SHP77 treated with DMSO at 0.1 percent for 48 hours (cell line): ENCODE results near the gene GRB7.
"Not testable (repeated sequence)": the region's sequence is repeated elsewhere in the genome, so short reads cannot be mapped to it uniquely, and the experiment has no call there.

ENCODE experiments used
- DNase-seq: peaks from one replicate; lab custom pipeline; 2025; lab: John Stamatoyannopoulos, UW

GRB7 gene

DNA sequence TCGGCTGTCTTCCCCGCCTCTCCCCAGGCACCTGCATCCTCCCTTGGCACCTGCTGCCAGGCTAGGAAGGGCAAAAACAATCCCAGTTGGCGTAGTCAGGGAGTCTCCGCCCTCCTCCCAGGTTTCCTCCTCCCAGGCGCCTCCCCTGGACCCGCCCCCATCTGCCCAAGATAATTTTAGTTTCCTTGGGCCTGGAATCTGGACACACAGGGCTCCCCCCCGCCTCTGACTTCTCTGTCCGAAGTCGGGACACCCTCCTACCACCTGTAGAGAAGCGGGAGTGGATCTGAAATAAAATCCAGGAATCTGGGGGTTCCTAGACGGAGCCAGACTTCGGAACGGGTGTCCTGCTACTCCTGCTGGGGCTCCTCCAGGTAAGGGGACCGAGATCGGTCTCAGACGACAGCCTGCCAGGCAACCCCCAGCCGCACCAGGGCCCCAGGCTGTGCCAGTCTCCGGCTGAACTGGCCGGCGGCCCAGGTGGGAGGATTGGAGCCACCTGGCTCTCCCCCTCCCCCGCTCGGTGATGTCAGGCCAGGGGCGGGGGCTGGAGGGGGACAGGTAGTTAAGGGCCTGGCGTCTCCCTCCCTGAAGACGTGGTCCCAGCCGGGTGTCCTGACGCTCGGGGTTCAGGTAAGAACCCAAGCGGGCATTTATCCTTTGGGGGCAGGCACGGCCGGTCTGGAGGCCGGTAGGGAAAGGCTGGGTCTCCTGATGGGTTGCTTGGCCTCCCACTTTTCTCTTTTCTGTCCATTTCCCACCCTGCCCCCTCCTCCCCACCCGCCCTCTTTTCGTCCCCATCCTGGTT, at the start of gene GRB7:
Gene GRB7, plus strand, starts transcription at position 179 of the 808 bp plus-strand sequence. CDS start 4,364 bp downstream, outside the sequence.
- DNase-seq: no peak

DNA sequence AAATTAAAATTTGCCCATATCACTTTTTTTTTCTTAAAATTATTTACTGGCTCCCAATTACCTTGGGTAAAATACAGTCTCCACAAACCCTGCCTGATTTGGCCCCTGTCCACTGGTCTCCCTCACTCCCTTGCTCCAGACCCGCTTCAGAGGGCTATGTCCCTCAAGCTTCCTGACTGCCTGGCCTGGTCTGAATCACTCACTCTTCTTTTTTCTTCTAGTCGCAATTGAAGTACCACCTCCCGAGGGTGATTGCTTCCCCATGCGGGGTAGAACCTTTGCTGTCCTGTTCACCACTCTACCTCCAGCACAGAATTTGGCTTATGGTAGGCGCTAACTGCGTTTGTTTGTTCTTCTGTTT, 49.3 kb upstream of the GRB7 start:
- DNase-seq: no peak

DNA sequence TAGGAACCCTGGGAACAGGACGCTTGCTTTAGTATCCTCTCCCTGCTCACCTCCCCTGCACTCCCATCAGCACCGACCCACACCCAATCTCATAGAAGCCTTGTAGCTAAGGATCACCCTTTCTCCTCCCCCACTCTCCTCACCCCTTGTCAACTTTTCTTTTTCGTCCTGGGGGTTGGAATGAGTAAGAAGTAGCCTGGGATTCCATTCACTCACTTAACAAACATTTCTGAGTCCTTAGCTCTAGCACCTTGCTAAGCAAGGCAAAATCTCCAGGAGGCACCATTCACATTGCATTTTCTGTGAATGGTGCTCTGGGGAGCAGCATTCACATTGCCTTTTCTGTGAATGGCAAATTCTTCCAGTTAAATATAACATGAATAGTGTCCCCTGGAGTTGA, 48.8 kb upstream of the GRB7 start:
- DNase-seq: no peak

DNA sequence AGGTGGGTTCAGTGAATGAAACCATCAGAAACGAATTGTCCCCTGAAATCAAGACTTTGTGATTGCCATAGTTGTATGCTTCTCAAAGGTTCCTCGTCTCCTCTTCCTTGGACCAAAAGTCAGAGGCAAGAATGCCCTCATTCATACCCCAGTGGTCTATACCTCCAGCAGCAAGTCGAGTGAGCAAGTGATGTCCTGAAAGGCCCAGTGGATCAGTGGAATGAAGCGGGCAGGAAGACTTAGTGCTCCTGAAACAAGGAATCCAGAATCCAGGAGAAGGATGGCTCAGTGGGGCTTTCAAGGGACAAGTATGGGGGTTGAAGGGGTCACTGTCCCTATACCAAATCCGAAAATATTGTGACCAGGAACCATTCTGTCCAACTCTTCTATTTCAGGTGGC, 43.1 kb upstream of the GRB7 start:
- DNase-seq: no peak

DNA sequence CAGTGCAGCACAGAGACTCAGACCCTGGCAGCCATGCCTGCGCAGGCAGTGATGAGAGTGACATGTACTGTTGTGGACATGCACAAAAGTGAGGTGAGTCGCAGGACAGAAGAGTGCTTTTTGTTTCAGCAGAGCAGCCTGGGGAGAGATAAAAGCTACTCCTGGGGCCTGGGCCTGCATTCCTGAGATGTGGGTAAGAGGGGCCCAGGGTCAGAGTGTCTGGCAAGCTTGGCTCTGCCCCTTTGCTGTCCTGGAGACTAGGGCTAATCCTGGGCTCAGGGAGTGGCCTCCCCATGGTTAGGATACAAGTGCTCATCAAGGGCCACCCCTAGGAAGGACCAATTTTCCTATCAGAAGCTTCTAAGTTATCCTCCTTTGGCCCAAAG, 42.7 kb upstream of the GRB7 start:
- DNase-seq: no peak

DNA sequence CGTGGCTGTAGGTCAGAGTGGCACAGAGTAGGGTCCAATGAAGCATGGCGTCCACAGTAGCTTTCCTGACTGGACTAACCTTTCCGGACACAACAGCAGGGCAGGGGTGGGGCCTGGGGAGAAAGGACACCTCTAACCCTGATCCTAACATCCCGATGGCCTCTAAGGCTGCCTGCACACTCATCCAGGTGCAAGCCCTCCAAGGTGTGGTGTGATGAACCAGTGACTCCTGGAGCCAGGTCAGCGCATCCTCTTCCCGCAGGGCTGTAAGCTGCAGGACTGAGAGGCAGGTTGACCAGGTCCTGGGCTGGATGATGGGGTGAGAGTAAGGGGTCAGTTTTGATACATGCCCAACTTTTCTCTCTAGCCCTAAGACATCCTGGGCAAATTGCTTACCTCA, 41.0 kb upstream of the GRB7 start:
- no peak for DNase-seq

DNA sequence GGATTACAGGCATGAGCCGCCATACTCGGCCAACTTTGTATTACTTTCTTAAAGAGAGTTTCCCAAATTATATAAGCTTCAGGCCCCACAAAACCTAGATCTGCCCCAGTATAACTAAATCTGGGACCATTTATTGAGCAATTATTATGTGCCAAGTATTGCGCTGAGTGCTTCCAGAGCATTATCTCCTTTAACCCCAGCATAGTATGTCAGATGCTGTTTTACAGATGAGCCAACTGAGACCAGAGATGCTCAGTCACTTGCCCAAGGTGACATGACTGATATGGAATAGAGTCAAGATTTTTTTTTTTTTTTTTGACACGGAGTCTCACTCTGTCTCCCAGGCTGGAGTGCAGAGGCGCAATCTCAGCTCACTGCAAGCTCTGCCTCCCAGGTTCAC, 39.8 kb upstream of the GRB7 start:
- DNase-seq: no peak

DNA sequence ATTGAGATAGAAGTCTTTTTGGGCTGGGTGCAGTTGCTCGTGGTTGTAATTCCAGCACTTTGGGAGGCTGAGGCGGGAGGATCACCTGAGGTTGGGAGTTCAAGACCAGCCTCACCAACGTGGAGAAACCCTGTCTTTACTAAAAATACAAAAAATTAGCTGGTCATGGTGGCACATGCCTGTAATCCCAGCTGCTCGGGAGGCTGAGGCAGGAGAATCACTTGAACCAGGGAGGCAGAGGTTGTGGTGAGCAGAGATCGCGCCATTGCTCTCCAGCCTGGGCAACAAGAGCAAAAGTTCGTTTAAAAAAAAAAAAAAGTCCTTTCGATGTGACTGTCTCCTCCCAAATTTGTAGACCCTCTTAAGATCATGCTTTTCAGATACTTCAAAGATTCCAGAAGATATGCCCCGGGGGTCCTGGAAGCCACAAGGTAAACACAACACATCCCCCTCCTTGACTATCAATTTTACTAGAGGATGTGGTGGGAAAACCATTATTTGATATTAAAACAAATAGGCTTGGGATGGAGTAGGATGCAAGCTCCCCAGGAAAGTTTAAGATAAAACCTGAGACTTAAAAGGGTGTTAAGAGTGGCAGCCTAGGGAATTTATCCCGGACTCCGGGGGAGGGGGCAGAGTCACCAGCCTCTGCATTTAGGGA, 38.5 kb upstream of the GRB7 start:
- not testable (repeated sequence) for DNase-seq

DNA sequence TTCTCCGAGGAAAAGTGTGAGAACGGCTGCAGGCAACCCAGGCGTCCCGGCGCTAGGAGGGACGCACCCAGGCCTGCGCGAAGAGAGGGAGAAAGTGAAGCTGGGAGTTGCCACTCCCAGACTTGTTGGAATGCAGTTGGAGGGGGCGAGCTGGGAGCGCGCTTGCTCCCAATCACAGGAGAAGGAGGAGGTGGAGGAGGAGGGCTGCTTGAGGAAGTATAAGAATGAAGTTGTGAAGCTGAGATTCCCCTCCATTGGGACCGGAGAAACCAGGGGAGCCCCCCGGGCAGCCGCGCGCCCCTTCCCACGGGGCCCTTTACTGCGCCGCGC, 38.0 kb upstream of the GRB7 start, which contains the start of gene ERBB2:
Gene ERBB2, plus strand, starts transcription at position 247 of the 330 bp plus-strand sequence. CDS start 175 bp downstream, outside the sequence.
- DNase-seq: no peak

DNA sequence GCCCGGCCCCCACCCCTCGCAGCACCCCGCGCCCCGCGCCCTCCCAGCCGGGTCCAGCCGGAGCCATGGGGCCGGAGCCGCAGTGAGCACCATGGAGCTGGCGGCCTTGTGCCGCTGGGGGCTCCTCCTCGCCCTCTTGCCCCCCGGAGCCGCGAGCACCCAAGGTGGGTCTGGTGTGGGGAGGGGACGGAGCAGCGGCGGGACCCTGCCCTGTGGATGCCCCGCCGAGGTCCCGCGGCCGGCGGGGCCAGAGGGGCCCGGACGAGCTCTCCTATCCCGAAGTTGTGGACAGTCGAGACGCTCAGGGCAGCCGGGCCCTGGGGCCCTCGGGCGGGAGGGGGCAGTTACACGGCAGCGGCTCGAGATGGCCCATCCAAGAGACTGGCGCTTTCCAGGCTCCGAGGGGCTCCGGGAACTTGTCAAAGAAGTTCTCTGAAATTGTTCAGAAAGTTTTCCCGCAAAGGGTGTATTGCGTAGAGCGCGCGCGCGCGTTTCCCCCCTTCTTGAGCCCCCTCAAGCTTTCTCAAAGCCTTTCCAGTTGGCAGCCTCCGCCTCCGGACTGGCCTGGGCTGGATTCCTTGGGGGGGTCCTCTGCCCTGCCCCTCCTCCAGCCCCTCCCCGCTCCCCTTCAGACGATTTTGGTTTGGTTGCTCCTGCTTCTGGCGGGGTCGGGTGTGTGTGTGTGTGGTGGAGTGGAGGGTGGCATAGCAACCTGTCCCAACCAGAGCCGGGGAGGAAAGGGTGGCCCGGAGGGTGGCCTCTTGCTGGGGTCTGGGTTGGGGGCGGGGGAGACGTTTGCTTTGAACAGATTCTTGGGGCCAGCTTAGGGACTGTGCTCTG, 37.4 kb upstream of the GRB7 start:
- no peak for DNase-seq

DNA sequence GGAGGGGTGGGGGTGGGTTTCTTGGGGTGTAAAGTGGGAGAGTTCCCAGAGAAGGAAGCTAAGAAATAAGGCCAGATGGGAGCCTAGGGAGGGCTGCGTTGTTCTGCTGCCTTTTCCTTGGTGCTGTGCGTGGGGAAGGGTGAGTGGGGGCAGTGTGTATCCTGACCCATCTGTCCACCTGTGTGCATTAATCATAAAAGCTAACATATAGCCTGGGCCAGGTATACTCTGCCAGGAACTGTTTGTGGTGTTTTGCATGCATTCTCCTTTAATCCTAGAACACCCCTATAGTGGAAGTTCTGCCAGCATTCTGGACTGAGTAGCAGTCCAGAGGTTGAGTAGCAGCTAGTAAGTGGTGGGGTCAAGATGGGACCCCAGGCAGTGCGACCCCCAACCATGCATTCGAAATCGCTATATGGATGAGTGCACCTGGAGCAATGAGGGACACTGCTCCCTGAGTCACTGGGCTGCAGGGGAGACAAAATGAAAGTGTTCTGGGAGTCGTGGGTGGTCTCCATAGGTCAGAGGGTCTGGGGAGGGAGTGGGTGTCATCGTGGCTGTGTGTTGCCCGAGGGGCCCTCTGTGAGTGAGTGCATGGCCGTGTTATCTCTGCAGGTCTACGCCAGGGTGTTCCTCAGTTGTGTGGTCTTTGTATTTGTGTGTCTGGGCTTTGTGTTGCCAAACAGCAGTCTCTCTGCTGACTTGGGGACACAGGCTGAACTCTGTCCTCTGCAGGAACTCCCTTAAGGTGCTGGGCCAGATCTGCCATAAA, 36.5 kb upstream of the GRB7 start:
- no peak for DNase-seq

DNA sequence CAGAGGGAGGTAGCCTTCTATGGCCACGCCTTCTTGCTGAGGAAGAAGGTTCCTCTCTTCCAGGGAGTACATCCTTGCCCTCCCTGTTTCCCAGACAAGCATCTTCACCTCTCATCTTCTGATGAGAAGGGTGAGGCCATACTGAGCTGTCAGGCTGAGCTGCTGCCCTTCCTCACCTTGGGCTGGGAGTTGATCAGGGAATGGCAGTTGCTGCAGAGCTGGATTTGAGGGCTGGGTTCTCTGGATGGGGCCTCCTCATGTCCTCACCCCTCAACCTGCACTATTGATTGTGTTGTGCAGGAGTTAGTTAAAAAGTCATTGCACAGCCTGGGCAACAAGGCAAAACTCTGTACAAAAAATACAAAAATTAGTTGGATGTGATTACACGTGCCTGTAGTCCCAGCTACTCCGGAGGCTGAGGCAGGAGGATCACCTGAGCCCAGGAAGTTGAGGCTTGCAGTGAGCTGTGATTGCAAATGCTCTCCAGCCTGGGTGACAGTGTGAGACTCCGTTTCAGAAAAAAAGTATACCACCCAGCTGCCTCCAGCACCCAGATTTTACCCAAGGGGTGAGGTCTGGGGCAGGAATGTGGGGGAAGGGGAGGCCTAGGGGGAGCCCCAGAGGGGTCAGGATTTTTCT, 35.8 kb upstream of the GRB7 start:
- no peak for DNase-seq

DNA sequence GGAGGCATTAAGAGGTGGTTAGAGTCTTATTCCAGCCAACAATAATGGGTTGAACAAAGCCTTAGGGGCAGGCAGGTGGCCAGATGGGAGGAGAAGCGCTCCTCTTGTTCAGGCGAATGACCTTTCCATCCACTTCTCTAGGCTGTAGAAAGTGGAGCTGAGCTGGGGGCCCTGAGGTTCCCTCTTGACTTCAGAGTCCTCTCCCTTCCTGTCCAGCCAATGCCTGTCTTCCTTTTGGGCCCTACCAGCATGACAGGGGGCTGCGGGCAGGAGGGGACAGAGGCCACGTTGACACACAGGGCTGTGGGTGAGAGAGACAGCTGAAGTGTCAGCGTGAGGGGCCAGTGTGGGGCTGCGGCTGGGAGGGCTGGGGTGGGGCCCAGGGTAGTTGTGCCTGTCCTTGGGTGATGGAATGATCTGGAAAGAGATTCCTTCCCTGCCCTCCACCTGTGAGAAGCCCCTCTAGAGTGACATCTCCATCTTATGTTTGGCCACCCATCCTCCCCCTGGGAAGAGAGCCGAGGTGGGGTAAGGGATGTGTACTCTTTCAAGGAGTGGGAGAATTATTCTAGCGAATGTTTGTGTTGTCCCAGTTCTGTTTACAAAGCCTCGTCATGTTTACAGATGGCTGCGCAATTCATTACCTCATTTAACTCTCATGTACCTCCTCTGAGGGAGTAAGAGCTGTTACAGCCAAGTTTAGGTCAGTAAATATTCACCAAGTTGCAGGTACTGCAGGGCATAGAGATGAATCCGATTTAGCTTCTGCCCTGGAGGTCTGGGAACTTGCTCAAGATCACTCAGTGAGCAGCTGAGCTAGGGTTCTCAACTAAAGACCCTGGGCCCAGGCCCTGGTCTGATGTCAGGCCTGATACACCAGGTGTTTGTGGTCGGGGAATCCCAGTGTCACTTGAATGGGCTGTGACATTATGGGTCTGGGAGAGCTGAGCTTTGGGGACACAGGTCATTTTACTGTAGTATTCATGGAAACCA, 34.5 kb upstream of the GRB7 start:
- DNase-seq: no peak

DNA sequence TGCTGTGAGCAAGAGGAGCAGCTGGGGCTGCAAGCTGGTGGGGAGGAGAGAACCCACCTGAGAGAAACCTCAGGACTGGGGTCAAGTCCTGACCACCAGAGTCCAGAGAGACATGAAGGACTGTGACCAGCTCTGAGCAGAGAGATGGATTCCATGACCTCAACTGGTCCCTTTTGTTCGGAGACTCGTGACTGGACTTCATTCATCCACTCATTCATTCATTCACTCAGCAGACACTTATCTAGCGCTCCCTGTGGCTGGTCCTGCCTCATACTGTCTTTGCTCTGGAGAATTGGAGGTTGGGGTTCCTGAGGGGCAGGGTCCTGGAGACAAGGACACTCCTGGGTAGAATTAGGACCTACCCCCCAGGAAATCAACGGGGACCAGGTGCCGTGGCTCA, 33.8 kb upstream of the GRB7 start:
- no peak for DNase-seq

DNA sequence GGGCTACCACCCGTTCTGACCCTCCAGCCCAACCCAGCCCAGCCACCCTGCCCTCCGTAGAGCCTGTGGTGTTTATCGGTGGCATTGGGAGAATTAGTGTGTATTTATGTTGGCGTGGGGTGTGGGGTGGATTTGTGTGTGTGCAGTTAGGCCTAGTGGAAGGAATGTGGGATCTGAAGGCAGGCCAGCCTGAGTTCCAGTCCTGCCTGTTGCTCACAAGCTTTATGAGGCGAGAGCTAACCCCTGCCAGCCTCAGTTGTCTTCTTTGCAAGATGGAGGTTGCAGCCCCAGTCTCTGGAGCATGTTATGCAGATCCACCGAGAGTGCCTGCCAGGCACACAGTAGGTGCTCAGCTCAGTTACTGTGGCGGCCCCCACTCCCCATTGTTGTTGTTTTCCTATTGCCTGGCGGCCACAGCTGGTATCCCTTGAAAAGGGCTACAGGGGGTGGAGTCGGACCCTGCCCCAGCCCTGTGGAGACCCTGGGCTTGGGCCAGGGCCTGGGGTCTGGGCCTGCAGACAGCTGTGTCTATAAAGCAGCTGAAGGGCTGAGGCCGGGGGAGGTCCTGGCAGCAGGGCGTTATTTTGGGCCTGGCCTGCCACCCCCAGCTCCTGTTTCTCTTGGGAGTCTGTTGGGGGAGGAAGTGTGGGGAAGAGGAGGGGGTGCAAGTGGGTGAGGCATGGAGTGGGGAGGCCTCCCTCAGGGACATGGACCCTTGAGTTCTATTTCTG, 32.8 kb upstream of the GRB7 start:
- DNase-seq: no peak

DNA sequence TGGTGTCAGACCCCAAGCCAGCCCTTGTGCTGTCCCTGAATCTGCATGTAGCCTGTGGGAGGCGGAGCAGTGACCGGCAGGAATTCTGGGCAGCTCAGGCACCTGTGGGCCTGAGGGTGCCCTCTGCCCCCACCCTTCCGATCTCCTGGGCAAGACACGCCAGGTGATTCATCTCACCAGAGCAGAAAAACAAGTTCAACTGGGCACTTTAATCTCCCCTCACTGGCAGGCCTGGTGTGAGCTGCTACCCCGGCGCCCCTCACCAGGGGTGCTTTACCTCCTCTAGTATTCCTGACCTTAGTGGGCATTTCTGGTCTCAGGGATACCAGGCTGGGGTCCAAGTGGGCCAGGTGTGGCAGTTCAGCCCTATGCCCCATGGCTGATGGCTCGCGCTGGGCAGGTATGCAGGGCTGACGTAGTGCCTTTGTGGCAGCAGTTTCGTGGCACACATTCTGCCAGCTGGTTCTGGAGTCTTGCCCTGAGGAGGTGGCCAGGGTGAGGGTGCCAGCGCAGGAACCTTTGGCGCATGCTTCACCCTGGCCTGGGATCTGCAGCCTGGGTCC, 31.9 kb upstream of the GRB7 start:
- DNase-seq: no peak

DNA sequence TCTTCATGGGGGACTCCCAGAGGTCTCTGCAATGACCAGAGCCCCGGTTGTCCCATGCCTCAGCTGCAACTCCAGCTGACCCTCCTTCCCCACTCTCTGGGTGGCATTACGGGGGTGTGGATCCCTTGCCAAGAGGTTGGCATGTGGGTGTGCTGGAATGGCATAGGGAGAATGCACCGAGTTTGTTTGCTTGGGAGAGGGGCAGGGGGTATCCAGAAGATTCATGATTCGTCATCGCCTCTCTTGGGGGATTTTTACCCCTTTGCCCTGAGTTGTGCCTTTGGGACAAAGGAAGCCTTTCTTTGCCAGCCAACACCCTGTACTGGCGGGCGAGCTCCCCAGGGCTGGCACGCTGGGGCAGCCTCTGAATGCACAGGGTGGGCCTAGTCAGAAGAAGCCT, 31.4 kb upstream of the GRB7 start:
- no peak for DNase-seq

DNA sequence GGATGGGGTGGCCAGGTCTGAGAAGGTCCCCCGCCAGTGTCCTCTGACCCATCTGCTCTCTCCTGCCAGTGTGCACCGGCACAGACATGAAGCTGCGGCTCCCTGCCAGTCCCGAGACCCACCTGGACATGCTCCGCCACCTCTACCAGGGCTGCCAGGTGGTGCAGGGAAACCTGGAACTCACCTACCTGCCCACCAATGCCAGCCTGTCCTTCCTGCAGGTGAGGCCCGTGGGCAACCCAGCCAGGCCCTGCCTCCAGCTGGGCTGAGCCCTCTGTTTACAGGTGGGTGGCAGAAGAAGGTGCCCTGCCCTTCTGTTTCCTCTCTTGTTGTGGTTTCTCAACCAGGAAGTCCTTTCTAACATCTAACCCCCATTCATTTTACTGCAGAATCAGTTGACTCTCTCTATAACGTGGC, 30.8 kb upstream of the GRB7 start:
- DNase-seq: no peak

DNA sequence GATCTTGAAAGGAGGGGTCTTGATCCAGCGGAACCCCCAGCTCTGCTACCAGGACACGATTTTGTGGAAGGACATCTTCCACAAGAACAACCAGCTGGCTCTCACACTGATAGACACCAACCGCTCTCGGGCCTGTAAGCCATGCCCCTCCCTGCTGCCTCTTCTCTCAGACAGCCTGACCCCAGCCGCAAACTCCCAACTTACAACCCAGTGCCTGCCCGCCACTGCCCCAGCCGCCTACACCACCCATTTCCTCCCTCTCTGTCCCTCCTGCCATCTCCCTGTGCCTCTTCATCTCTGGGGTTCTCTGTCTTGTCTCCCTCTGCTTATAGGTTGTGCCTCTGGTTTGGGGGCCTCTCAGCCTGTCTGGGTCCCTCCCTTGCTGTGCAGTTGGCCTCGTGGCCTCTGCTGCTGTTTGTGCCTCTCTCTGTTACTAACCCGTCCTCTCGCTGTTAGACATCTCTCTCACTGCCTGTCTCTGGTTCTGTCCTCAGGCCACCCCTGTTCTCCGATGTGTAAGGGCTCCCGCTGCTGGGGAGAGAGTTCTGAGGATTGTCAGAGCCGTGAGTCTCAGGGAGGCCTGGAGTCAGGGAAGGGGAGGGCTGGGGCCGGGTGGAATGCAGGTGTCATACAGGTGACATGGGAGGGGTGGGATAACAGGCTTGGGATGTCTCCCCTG, 28.3 kb upstream of the GRB7 start:
- DNase-seq: no peak
